Hematopoietic multipotent progenitor cell treated with erythropoietin and hydrocortisone succinate and interleukin-3 and kit ligand, for 8 days (in vitro differentiated cells): ENCODE results near the gene MUS81.
A peak's percentile ranks its signal among the peaks of the same experiment; 100 is the strongest.
"Not testable (repeated sequence)": the region's sequence is repeated elsewhere in the genome, so short reads cannot be mapped to it uniquely, and the experiment has no call there.

ENCODE experiments used
- DNase-seq: peaks from one replicate; pipeline ENCODE4 v3.0.0-alpha.2; 2015

Gene MUS81

GRCh38 chr11:65860278-65861164 lies at the start of gene MUS81:
MUS81 (plus strand) TSS chr11:65860433; CDS start chr11:65860754, 321 bp downstream.
- peak; percentile 100 for DNase-seq

- DNase-seq, result no peak
Observed at GRCh38 chr11:65811764-65812475, 48.3 kb upstream of the MUS81 start.

GRCh38 chr11:65814131-65814985 lies 45.9 kb upstream of the MUS81 start:
- no peak for DNase-seq

GRCh38 chr11:65814986-65815565 lies 45.2 kb upstream of the MUS81 start:
- DNase-seq, result no peak

GRCh38 chr11:65816696-65817095 lies 43.5 kb upstream of the MUS81 start:
- no peak for DNase-seq

GRCh38 chr11:65817312-65817834 lies 42.9 kb upstream of the MUS81 start:
- DNase-seq, result no peak

- peak; percentile 84 for DNase-seq
Observed at GRCh38 chr11:65817835-65818680, 42.2 kb upstream of the MUS81 start.

- no peak for DNase-seq
Observed at GRCh38 chr11:65821107-65821506, 39.1 kb upstream of the MUS81 start.

GRCh38 chr11:65822776-65823528 lies 37.3 kb upstream of the MUS81 start:
- DNase-seq, result no peak

- DNase-seq, result no peak
Observed at GRCh38 chr11:65826984-65827735, 33.1 kb upstream of the MUS81 start.

- DNase-seq, result no peak
Observed at GRCh38 chr11:65829459-65829858, 30.8 kb upstream of the MUS81 start.

- DNase-seq, result not testable (repeated sequence)
Observed at GRCh38 chr11:65832231-65832630, 28.0 kb upstream of the MUS81 start.

GRCh38 chr11:65833297-65834030 lies 26.8 kb upstream of the MUS81 start, which contains the start of gene SNX32:
SNX32 (plus strand) TSS chr11:65833963; CDS start chr11:65834066, 103 bp downstream.
- peak; percentile 96 for DNase-seq

- no peak for DNase-seq
Observed at GRCh38 chr11:65834202-65834601, 26.0 kb upstream of the MUS81 start.

GRCh38 chr11:65842144-65842543 lies 18.1 kb upstream of the MUS81 start:
- DNase-seq, result no peak

GRCh38 chr11:65843811-65844210 lies 16.4 kb upstream of the MUS81 start:
- no peak for DNase-seq

GRCh38 chr11:65844231-65844872 lies 15.9 kb upstream of the MUS81 start:
- DNase-seq, result no peak

- DNase-seq, result no peak
Observed at GRCh38 chr11:65847746-65848145, 12.5 kb upstream of the MUS81 start.
